Prostate gland (tissue), 2 donors: ENCODE data around the gene KCNN3. TPM values are rescaled to one million over a fixed set of nuclear protein-coding genes. Genes with fewer than 3 reads are reported as not detected.

ENCODE experiments used
- DNase-seq: peaks from one replicate; pipeline ENCODE4 v3.0.0-alpha.2; 2019; ENCODE audit warnings: low spot score
- H3K27ac ChIP-seq, 2 donors: fragments of 200-600 bp; sonication (generic); 2 replicates each; pipeline ENCODE4 v1.5.1; 2017 to 2019
- H3K27me3 ChIP-seq: fragments of 200-600 bp; sonication (generic); replicated peaks from 2 replicates; pipeline ENCODE4 v1.5.1; 2019; ENCODE audit not compliant: insufficient read depth
- H3K36me3 ChIP-seq, 2 donors: fragments of 200-600 bp; sonication (generic); 1 replicate in 1 of 2; 2 replicates in 1 of 2; pipeline versions ENCODE4 v1.5.1 to v1.8.1; 2017 to 2019
- H3K4me1 ChIP-seq: fragments of 200-600 bp; sonication (generic); replicated peaks from 2 replicates; pipeline ENCODE4 v1.5.1; 2019
- H3K4me3 ChIP-seq, 2 donors: fragments of 200-600 bp; sonication (generic); 2 replicates each; pipeline ENCODE4 v1.5.1; 2017 to 2019
- H3K9me3 ChIP-seq: fragments of 200-600 bp; sonication (generic); 2 replicates; pipeline ENCODE4 v1.5.1; 2017
- CTCF ChIP-seq, 4 experiments: fragments of 200-600 bp in 2 of 4; fragments of 450-650 bp in 2 of 4; sonication (generic) in 2 of 4; IDR thresholded peaks; 1 replicate in 3 of 4; 2 replicates in 1 of 4; pipeline ENCODE4 v1.5.1; 2016 to 2019; ENCODE audit warnings: antibody characterized with exemption in 4 of 4, mild to moderate bottlenecking in 2 of 4, moderate library complexity in 2 of 4
- POLR2A ChIP-seq: fragments of 450-650 bp; IDR thresholded peaks from one replicate; pipeline ENCODE4 v1.6.1; 2016; ENCODE audit warnings: antibody characterized with exemption, mild to moderate bottlenecking
- POLR2AphosphoS5 ChIP-seq: sonication (generic); formaldehyde crosslinking; IDR thresholded peaks from one replicate; pipeline ENCODE4 v1.6.1; 2017; ENCODE audit warnings: antibody characterized with exemption
- WGBS: methylation state at CpG from one replicate; pipeline ENCODE4 v1.1.5; 2018; 5-methylcytosine and 5-hydroxymethylcytosine counted together
- intact Hi-C: fragments of 100-400 bp; cut with DNase I; formaldehyde crosslinking; loops from one replicate; pipeline ENCODE4 v1.14.2; 2022
- total RNA-seq, 2 donors: library from RNA; depleted of rRNA; stranded (reverse); fragments of >200 nt; gene quantifications; one replicate each; pipeline ENCODE4 v1.1.0, GENCODE V29; 2016

Gene KCNN3
- total RNA-seq, 2 donors from 2014 or later: 1.2 to 3.0 TPM

GRCh38 chr1:154861607-154862094 is 8.4 kb downstream of the KCNN3 start:
- no peaks in the 10 kb centered on the region for H3K27me3 ChIP-seq
- no peaks in the 10 kb centered on the region for H3K36me3 ChIP-seq
- no peaks in the 10 kb centered on the region for H3K9me3 ChIP-seq
- no peaks in the 10 kb centered on the region for H3K4me1 ChIP-seq
- DNase-seq: no peak
- H3K27ac ChIP-seq: no peak overlapping the region
- intact Hi-C loops: loop anchor here (10.0 kb wide), 1 partner anchor 117 kb away; no protein-coding TSS in a partner anchor
- WGBS: 59% methylated on average over 12 of the region's 12 CpGs
- TF ChIP-seq POLR2AphosphoS5 (no peak), POLR2A (no peak), CTCF (IDR thresholded peaks at IDR 0.05) (no peak)
- no peak overlapping the region for H3K4me3 ChIP-seq

DNA sequence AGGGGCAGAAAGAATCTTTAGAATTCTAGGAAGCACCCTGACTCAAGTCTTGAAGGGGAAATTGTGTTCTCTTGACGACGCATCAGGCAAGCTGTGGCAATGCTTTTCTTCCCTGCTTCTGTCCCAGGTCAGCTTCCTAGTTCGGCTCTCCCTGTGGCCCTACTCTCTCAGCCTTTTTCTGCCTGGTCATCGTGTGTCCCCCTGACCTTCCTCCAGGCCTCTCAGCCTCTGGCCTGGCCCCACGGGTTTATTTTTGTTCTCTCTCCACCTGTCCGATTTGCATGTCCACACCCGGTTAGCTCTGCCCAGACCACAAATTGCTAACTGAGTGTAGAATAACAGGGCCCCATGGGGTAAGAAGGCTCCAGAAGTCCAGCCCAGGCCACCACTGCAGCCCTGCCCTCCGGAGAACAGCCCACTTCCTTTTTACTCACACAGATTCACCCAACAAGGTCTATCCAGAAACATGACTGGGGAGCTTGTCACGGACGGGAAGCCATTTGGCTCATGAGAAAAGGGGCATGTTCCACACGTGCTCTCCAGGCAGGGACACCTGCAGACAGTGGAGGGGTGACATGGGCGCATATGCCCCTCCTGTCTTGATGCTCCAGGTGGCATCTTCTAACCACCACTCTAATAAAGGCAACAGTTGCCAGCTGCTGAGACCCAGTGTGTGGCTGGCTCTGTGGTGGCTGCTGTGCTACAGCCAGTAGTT is 9.8 kb downstream of the KCNN3 start:
- no peaks in the 10 kb centered on the region for H3K4me1 ChIP-seq
- intact Hi-C loops: loop anchor here (10.0 kb wide), 1 partner anchor 116 kb away; no protein-coding TSS in a partner anchor
- TF ChIP-seq POLR2A (no peak), POLR2AphosphoS5 (no peak), CTCF (IDR thresholded peaks at IDR 0.05) (no peak)
- H3K4me3 ChIP-seq: no peak overlapping the region
- no peaks in the 10 kb centered on the region for H3K27me3 ChIP-seq
- DNase-seq: no peak
- no peak overlapping the region for H3K27ac ChIP-seq
- H3K9me3 ChIP-seq: no peaks in the 10 kb centered on the region
- H3K36me3 ChIP-seq: no peaks in the 10 kb centered on the region
- WGBS: 77% methylated on average over 12 of the region's 12 CpGs

DNA sequence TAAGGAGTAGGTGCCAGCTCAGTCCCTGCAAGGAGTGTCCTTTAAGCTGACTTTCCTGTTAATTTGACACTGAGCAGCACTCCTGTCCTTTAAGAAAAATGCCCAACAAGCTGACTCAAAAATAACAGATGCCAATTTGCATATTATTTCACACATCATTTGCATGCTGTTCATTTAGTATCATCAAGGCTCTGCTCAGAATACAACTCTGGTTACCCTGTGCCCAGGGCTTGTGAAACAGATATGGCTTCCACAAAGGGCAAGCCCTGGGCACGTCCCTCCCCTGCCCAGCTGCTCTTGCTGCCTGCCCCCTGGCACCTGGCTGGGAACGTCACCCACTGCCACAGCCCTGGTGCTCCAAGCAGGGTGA is 10.3 kb downstream of the KCNN3 start:
- no peak overlapping the region for H3K27ac ChIP-seq

GRCh38 chr1:154859151-154859785 is 10.8 kb downstream of the KCNN3 start:
- H3K9me3 ChIP-seq: no peaks in the 10 kb centered on the region
- TF ChIP-seq POLR2AphosphoS5 (no peak), POLR2A (no peak), CTCF (IDR thresholded peaks at IDR 0.05) (no peak)
- H3K27me3 ChIP-seq: no peaks in the 10 kb centered on the region
- no peaks in the 10 kb centered on the region for H3K36me3 ChIP-seq
- H3K4me1 ChIP-seq: no peaks in the 10 kb centered on the region
- intact Hi-C loops: no loop called here
- 93% methylated on average over 9 of the region's 9 CpGs for WGBS
- no peak overlapping the region for H3K27ac ChIP-seq
- no peak overlapping the region for H3K4me3 ChIP-seq
- DNase-seq: no peak

More for the DNA sequence above, 10.3 kb downstream of the KCNN3 start:
- 67% methylated on average over 2 of the region's 2 CpGs for WGBS
- intact Hi-C loops: loop anchor here (10.0 kb wide), 1 partner anchor 115 kb away; no protein-coding TSS in a partner anchor
- H3K4me1 ChIP-seq: no peaks in the 10 kb centered on the region
- H3K4me3 ChIP-seq: no peak overlapping the region
- DNase-seq: no peak
- no peaks in the 10 kb centered on the region for H3K36me3 ChIP-seq
- H3K9me3 ChIP-seq: no peaks in the 10 kb centered on the region
- TF ChIP-seq POLR2A (no peak), CTCF (IDR thresholded peaks at IDR 0.05) (no peak), POLR2AphosphoS5 (no peak)
- H3K27me3 ChIP-seq: no peaks in the 10 kb centered on the region
